Activated T-helper 17 cell treated with anti-CD3 and anti-CD28 coated beads, Interleukin-2, amount 50 U/mL, for 72 hours (primary cell): ENCODE measurements around the gene PNCK. TPM values are rescaled to one million over a fixed set of nuclear protein-coding genes. Genes with fewer than 3 reads are reported as not detected.

Experiments
- ATAC-seq: fragments of 150-1000 bp; cut with Tn5 transposase; replicated peaks from 2 replicates; pipeline ENCODE4 v1.10.0; 2021; ENCODE audit warnings: mild to moderate bottlenecking, moderate library complexity
- H3K27ac Mint-ChIP-seq: one replicate; pipeline ENCODE4 v1.8.0; 2022; ENCODE audit warnings: mixed read lengths
- H3K27me3 Mint-ChIP-seq: one replicate; pipeline ENCODE4 v1.8.0; 2022; ENCODE audit warnings: mixed read lengths
- H3K36me3 Mint-ChIP-seq: one replicate; pipeline ENCODE4 v1.8.0; 2022; ENCODE audit warnings: low read depth, mild to moderate bottlenecking, mixed read lengths
- H3K4me1 Mint-ChIP-seq: one replicate; pipeline ENCODE4 v1.8.0; 2022; ENCODE audit warnings: mixed read lengths
- H3K4me3 Mint-ChIP-seq: one replicate; pipeline ENCODE4 v1.8.0; 2022; ENCODE audit warnings: mild to moderate bottlenecking, mixed read lengths
- H3K9me3 Mint-ChIP-seq: one replicate; pipeline ENCODE4 v1.8.0; 2022; ENCODE audit warnings: mixed read lengths
- total RNA-seq, 2 donors: library from RNA; stranded (reverse); gene quantifications; one replicate each; pipeline ENCODE4 v1.2.3, GENCODE V29; 2022

The PNCK gene
- total RNA-seq, 2 donors from 2014 or later: 1.6 to 16.7 TPM

DNA sequence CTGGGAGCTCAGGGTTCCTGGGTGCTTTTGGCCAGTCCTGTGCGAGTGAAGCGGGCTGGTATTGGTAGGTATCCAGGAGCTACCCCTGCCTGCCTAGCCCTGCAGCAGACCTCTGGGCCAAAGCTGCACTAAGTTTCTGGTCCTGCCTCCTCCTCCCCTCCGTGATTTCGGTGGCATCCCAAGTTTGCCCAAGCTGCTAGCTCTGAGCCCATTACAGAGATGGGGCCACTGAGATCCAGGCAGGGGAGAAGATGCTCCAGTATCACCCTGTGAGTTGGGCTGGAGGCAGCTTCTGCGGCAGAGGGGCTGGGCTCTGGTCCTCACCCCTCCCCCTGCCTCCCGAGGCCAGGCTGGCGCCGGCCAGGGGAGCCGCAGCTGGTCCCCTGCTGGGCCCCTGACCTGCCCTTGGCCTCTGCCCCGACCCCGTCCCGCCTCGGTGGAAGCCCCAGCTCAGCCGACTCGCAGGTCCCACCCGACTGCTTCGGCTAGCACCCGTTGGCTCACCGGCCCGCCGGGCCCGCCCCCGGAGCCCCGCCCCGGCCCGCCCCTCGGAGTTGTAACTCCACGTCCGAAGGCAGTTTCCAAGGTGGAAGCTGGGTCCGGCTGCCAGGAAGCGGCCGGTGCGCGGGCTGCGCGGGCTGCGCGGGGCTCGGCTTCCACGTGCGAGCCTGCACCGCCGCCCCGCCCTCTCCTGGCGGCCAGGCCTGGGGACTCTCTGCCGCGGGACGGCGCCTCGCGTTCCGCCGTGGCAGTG, 26.8 kb downstream of the PNCK start, which contains the start of gene DUSP9:
Gene DUSP9, plus strand, starts transcription at position 584 of the 754 bp plus-strand sequence. CDS start 751 bp downstream, outside the sequence.
- no peaks in the 10 kb centered on the region for H3K9me3 Mint-ChIP-seq
- H3K4me1 Mint-ChIP-seq: no peaks in the 10 kb centered on the region
- peaks cover 9% of the 10 kb centered on the region for H3K27me3 Mint-ChIP-seq
- H3K36me3 Mint-ChIP-seq: no peaks in the 10 kb centered on the region
- peak; percentile 38 for ATAC-seq
- no peak within 1 kb of the TSS for H3K4me3 Mint-ChIP-seq
- no peak within 1 kb of the TSS for H3K27ac Mint-ChIP-seq

GRCh38 chrX:153645921-153646488, 27.6 kb downstream of the PNCK start:
- no peaks in the 10 kb centered on the region for H3K36me3 Mint-ChIP-seq
- no peaks in the 10 kb centered on the region for H3K9me3 Mint-ChIP-seq
- no peaks in the 10 kb centered on the region for H3K4me1 Mint-ChIP-seq
- no peak for ATAC-seq
- H3K27me3 Mint-ChIP-seq: peaks cover 13% of the 10 kb centered on the region
- H3K27ac Mint-ChIP-seq: no peak overlapping the region
- no peak overlapping the region for H3K4me3 Mint-ChIP-seq

GRCh38 chrX:153645151-153645550, 28.5 kb downstream of the PNCK start:
- Mint-ChIP-seq H3K9me3 (no peaks in the 10 kb centered on the region), H3K4me1 (no peaks in the 10 kb centered on the region), H3K36me3 (no peaks in the 10 kb centered on the region), H3K4me3 (no peak overlapping the region), H3K27me3 (peaks cover 13% of the 10 kb centered on the region), H3K27ac (no peak overlapping the region)
- no peak for ATAC-seq

DNA sequence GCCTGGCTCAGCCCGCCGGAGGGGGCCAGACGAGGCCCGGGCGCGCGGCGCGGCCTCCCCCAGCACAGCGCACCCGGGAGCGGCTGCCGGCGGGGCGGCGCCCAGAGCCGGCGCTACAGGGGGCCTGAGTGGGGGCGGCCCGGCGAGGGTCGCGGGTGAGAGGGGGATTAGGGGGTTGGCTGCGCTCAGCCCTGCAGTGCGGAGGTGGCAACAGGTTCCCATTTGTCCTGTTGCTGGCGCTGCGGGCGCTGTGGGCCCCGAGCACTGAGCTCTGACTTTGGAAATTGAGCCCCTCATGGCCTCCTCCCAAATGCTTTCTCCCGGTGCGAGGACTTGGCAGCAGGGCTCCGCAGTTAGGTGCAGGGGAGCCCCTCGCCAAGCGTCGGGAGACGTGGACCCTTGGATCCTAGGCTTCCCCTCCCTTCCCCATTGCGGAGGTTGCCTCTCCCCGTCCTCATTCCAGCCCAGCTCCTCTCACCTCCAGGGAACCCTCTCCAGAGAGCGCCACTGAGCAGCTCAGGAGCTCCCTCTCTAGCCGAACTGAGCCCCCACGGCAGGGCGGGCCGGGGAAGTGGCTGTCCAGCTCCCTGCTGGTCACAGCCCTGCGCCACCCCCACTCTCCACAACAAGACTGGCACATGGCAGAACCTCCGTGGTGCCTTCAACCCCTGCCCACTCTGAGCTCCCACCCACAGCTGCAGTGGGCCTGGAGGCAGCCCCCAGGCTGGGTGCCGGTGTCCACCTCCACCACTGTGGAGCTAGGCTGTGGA, 29.1 kb downstream of the PNCK start:
- Mint-ChIP-seq H3K4me1 (no peaks in the 10 kb centered on the region), H3K36me3 (no peaks in the 10 kb centered on the region), H3K27ac (no peak overlapping the region), H3K4me3 (no peak overlapping the region), H3K27me3 (peaks cover 13% of the 10 kb centered on the region), H3K9me3 (no peaks in the 10 kb centered on the region)
- ATAC-seq: no peak

- no peak for ATAC-seq
- Mint-ChIP-seq H3K4me3 (peak overlapping the region; percentile 52), H3K27me3 (peaks cover 13% of the 10 kb centered on the region), H3K27ac (no peak overlapping the region), H3K9me3 (no peaks in the 10 kb centered on the region), H3K36me3 (no peaks in the 10 kb centered on the region), H3K4me1 (no peaks in the 10 kb centered on the region)
Measured at GRCh38 chrX:153643431-153644351, 29.9 kb downstream of the PNCK start.

DNA sequence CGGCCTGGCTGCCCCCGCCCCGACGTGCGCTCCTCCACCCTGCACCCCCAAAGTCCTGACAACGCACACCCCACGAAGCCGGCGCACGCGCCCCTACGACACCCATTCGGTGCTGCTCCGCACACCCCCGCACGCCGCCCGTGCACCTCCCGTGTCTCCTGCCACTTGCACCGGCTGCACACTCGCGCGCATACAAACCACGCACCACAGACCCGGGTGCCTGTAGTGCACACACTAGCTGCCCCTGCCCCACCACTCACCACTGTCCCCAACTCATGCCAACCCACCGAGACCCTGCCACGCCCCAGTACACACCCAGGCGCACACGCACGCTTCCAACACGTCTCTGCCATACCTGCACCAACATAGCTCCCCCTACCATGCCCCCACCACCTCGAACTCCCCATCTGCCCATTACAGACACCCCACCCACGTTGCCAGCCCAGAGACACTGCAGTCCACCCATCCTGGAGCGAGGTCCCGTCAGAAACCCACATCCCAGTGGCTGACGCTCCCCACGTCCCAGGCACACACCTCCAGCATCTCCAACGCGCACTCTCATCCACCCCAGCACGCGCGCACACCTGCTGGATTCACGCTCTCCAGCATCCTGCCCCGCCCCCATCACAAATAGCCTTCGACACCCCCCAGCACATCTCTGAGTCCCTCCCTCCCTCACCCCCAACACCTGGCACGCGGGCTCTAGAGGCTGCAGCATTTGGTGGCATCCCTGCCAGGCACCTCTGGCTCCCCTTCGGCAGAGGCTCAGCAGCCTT, 30.8 kb downstream of the PNCK start:
- Mint-ChIP-seq H3K9me3 (no peaks in the 10 kb centered on the region), H3K4me1 (no peaks in the 10 kb centered on the region), H3K36me3 (no peaks in the 10 kb centered on the region), H3K27me3 (peaks cover 13% of the 10 kb centered on the region), H3K27ac (no peak overlapping the region), H3K4me3 (peak overlapping the region; percentile 52)
- ATAC-seq: no peak

DNA sequence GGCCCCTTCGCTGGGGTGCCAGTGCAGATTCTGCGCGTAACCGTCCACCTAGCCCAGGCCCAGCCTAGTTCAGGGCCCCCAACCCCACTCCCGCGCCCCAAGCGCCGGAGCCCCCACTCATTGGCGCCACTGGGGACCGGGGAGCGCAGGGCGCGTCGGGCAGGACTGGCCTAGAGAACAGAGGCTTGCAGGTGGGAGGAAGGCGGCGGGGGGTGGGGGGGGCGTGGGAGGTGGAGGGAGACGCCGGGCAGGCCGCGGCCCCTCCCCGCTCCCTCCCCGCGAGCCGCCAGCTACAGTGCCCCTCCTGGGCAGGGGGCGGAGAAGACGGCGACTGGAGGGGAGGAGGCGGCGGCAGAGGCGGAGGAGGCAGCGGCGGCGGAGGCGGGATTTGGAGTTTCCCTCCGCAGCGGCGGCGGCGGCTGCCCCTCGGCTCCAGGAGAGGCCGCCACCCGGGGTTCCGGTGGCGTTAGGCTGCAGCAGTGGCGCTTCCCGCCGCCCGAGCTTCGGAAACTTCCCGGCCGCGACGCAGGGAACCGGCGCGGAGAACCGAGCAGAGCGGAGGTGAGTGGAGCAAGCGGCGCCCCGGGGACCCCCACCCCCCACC, 31.5 kb downstream of the PNCK start:
- no peaks in the 10 kb centered on the region for H3K9me3 Mint-ChIP-seq
- no peak overlapping the region for H3K27ac Mint-ChIP-seq
- H3K36me3 Mint-ChIP-seq: no peaks in the 10 kb centered on the region
- peak overlapping the region; percentile 52 for H3K4me3 Mint-ChIP-seq
- H3K27me3 Mint-ChIP-seq: peaks cover 13% of the 10 kb centered on the region
- no peaks in the 10 kb centered on the region for H3K4me1 Mint-ChIP-seq
- ATAC-seq: no peak

- peaks cover 13% of the 10 kb centered on the region for H3K27me3 Mint-ChIP-seq
- no peaks in the 10 kb centered on the region for H3K36me3 Mint-ChIP-seq
- peak overlapping the region; percentile 12 for H3K4me3 Mint-ChIP-seq
- no peaks in the 10 kb centered on the region for H3K9me3 Mint-ChIP-seq
- no peaks in the 10 kb centered on the region for H3K4me1 Mint-ChIP-seq
- no peak overlapping the region for H3K27ac Mint-ChIP-seq
- ATAC-seq: no peak
Measured at GRCh38 chrX:153641627-153642026, 32.0 kb downstream of the PNCK start.

GRCh38 chrX:153640736-153641575, 32.7 kb downstream of the PNCK start:
- H3K4me1 Mint-ChIP-seq: no peaks in the 10 kb centered on the region
- peak overlapping the region; percentile 12 for H3K4me3 Mint-ChIP-seq
- H3K9me3 Mint-ChIP-seq: no peaks in the 10 kb centered on the region
- H3K27ac Mint-ChIP-seq: no peak overlapping the region
- peaks cover 10% of the 10 kb centered on the region for H3K27me3 Mint-ChIP-seq
- no peak for ATAC-seq
- no peaks in the 10 kb centered on the region for H3K36me3 Mint-ChIP-seq

DNA sequence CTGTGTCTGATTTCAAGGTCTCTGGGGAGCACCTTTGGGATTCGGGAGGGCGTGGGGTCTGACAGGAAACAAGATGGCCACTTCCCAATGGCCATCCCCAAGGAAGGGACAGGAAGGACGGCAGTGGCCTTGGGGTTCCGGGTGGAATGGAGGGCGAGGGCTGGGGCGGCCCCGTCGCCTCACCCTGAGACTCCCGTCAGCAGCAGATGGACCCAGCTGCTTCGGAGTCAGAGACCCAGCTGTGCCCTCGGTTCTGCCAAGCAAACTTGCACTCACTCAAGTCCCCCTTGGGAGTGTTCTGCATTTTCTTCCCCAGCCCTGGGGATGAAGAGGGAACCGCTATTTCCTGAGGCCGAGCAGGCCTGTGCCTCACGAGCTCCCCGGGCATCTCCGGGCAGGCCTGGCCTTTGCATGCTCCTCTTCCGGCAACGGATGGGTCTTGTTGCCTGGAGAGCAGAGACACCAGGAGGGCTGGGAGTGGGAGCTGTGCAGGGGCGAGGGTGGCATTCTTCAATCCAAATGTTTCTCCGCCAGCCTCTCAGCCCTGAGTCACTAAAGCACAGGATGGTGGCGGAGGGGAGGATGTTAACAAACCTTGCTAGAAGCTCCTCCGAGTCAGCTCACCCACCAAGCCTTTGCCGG, 33.4 kb downstream of the PNCK start:
- Mint-ChIP-seq H3K27ac (no peak overlapping the region), H3K4me1 (no peaks in the 10 kb centered on the region), H3K27me3 (peaks cover 10% of the 10 kb centered on the region), H3K9me3 (no peaks in the 10 kb centered on the region), H3K36me3 (no peaks in the 10 kb centered on the region), H3K4me3 (no peak overlapping the region)
- ATAC-seq: no peak

DNA sequence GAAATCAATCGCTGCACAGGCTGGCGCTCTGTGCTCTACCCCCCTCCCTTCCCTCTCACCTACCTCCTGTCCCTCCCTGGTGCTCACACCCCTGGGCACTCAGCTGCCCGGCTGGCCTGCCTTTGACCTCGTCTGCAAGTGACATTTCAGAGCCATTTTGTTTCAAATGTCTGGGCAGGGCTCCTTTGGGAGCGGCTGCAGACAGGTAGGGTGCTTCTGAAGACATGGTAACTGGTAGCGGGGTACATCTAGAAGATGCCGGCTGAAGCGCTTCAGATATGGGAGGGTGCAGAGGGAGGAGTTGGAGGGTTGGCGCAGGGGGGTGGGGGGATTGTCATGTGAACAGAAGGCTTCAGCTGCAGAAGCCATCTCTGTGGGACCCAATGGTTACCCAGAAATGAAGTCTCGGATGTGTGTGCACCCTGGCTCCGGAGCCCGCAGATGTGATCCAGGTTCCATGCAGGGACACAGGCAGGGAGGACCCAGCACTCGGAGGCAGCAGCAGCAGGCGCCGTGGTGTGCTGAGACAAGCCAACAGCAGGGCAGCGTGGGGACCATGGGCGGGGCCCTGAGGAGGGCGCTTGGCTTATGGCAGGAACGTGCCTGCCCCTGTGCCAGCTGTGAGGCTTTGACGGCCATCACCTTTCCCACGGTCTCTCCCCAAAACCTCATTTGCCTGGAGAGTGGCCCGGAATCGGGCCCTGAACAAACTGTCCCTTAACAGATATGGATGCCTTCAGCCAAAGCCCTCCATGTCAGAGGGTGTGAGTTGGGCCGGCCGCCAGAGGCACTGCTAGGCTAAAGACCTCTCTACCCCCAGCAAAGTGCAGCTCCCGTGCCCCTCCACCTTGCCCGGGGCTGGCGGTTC, 34.2 kb downstream of the PNCK start:
- no peak for ATAC-seq
- H3K4me3 Mint-ChIP-seq: no peak overlapping the region
- H3K9me3 Mint-ChIP-seq: no peaks in the 10 kb centered on the region
- H3K27ac Mint-ChIP-seq: no peak overlapping the region
- no peaks in the 10 kb centered on the region for H3K36me3 Mint-ChIP-seq
- no peaks in the 10 kb centered on the region for H3K4me1 Mint-ChIP-seq
- peaks cover 10% of the 10 kb centered on the region for H3K27me3 Mint-ChIP-seq
